ENCODE data around the gene PLCB4.

The PLCB4 gene

GRCh38 chr20:9492067-9492466 lies 423.2 kb downstream of the PLCB4 start:
- no peak for DNase-seq (ENCODE audit: low read depth)
- no peak for TF ChIP-seq CTCF (IDR thresholded peaks at IDR 0.05; ENCODE audit: low read length, missing control alignments)
- no peak overlapping the region for H3K4me3 ChIP-seq (replicated peaks; ENCODE audit: low read depth, low read length)

GRCh38 chr20:9493803-9494202 lies 424.9 kb downstream of the PLCB4 start:
- no peak for DNase-seq (ENCODE audit: low read depth)
- no peak overlapping the region for H3K4me3 ChIP-seq (replicated peaks; ENCODE audit: low read depth, low read length)
- TF ChIP-seq CTCF (IDR thresholded peaks at IDR 0.05; ENCODE audit: low read length, missing control alignments), result no peak

GRCh38 chr20:9495701-9496100 lies 426.8 kb downstream of the PLCB4 start:
- no peak for TF ChIP-seq CTCF (IDR thresholded peaks at IDR 0.05; ENCODE audit: low read length, missing control alignments)
- DNase-seq (ENCODE audit: low read depth), result no peak
- no peak overlapping the region for H3K4me3 ChIP-seq (replicated peaks; ENCODE audit: low read depth, low read length)

GRCh38 chr20:9496155-9496554 lies 427.3 kb downstream of the PLCB4 start:
- H3K4me3 ChIP-seq (replicated peaks; ENCODE audit: low read depth, low read length), result no peak overlapping the region
- TF ChIP-seq CTCF (IDR thresholded peaks at IDR 0.05; ENCODE audit: low read length, missing control alignments), result no peak
- DNase-seq (ENCODE audit: low read depth), result no peak

- TF ChIP-seq CTCF (IDR thresholded peaks at IDR 0.05; ENCODE audit: low read length, missing control alignments), result no peak
- H3K4me3 ChIP-seq (replicated peaks; ENCODE audit: low read depth, low read length), result no peak overlapping the region
- no peak for DNase-seq (ENCODE audit: low read depth)
Observed at GRCh38 chr20:9498322-9498721, 429.4 kb downstream of the PLCB4 start.

- DNase-seq (ENCODE audit: low read depth), result no peak
- no peak for TF ChIP-seq CTCF (IDR thresholded peaks at IDR 0.05; ENCODE audit: low read length, missing control alignments)
- no peak overlapping the region for H3K4me3 ChIP-seq (replicated peaks; ENCODE audit: low read depth, low read length)
Observed at GRCh38 chr20:9499126-9499899, 430.4 kb downstream of the PLCB4 start.

GRCh38 chr20:9500121-9500520 lies 431.2 kb downstream of the PLCB4 start:
- no peak for DNase-seq (ENCODE audit: low read depth)
- TF ChIP-seq CTCF (IDR thresholded peaks at IDR 0.05; ENCODE audit: low read length, missing control alignments), result no peak

More at GRCh38 chr20:9500121-9500520, 431.2 kb downstream of the PLCB4 start:
- H3K4me3 ChIP-seq (replicated peaks; ENCODE audit: low read depth, low read length), result no peak overlapping the region

Measured in fibroblast of pulmonary artery (primary cell).